H7 (cell line): Measurements from ENCODE around the gene PPM1E. TPM values are rescaled to one million over a fixed set of nuclear protein-coding genes. Genes with fewer than 3 reads are reported as not detected.
"Not testable (repeated sequence)": the region's sequence is repeated elsewhere in the genome, so short reads cannot be mapped to it uniquely, and the experiment has no call there.

Experiments
- DNase-seq: peaks from one replicate; pipeline ENCODE4 v3.0.0; 2012
- H3K27me3 ChIP-seq: 2 replicates; pipeline ENCODE4 v1.6.0; 2011; ENCODE audit warnings: mild to moderate bottlenecking, low read length; ENCODE audit not compliant: control insufficient read depth, insufficient read depth
- H3K36me3 ChIP-seq: replicated peaks from 2 replicates; pipeline ENCODE4 v1.5.1; 2011; ENCODE audit warnings: low read length; ENCODE audit not compliant: control insufficient read depth, insufficient read depth
- H3K4me3 ChIP-seq: 2 replicates; pipeline ENCODE4 v1.5.1; 2011; ENCODE audit warnings: low read depth, mild to moderate bottlenecking, control low read depth, low read length, moderate library complexity; ENCODE audit not compliant: insufficient read depth
- total RNA-seq: library from RNA; depleted of rRNA; stranded (reverse); fragments of >200 nt; shearing (Covaris generic); gene quantifications from 2 replicates; pipeline ENCODE4 v1.2.3, GENCODE V29; 2014

PPM1E gene
- total RNA-seq, 1 experiment from 2014 or later, result 3.5 TPM

- no peak overlapping the region for H3K4me3 ChIP-seq
- H3K27me3 ChIP-seq, result no peaks in the 10 kb centered on the region
- no peaks in the 10 kb centered on the region for H3K36me3 ChIP-seq
- DNase-seq, result no peak
These were observed 85.4 kb downstream of the PPM1E start for GRCh38 chr17:58840820-58841612.

- not testable (repeated sequence) for H3K4me3 ChIP-seq, DNase-seq, H3K27me3 ChIP-seq, H3K36me3 ChIP-seq
These were observed 90.8 kb downstream of the PPM1E start for GRCh38 chr17:58846413-58846812.

DNA sequence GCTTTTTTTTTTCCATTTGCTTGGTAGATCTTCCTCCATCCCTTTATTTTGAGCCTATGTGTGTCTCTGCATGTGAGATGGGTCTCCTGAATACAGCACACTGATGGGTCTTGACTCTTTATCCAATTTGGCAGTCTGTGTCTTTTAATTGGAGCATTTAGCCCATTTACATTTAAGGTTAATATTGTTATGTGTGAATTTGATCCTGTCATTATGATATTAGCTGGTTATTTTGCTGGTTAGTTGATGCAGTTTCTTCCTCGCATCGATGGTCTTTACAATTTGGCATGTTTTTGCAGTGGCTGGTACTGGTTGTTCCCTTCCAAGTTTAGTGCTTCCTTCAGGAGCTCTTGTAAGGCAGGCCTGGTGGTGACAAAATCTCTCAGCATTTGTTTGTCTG is 94.5 kb downstream of the PPM1E start:
- H3K4me3 ChIP-seq, DNase-seq, H3K36me3 ChIP-seq, H3K27me3 ChIP-seq: not testable (repeated sequence)

GRCh38 chr17:58865301-58865700 is 109.6 kb downstream of the PPM1E start:
- Histone ChIP-seq H3K4me3 (no peak overlapping the region), H3K36me3 (no peaks in the 10 kb centered on the region), H3K27me3 (no peaks in the 10 kb centered on the region)
- DNase-seq, result no peak

DNA sequence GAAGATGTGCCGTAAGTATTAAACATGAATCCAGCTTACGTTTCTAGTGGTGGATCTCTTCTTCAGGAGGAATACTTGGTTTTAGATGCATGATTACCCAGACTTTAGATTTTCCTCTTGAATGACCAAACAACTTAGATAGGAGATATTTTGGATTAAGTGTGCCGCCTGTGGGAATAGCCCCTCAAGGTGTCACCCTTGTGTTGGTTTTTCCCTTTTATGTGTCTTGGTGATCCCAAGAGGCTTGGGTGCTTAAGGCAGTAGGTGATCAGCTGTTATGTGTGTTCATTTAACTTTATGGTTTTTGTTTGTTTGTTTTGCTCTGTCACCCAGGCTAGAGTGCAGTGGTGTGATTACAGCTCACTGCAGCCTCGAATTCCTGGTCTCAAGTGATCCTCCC is 115.1 kb downstream of the PPM1E start:
- no peak for DNase-seq
- Histone ChIP-seq H3K4me3 (no peak overlapping the region), H3K27me3 (no peaks in the 10 kb centered on the region), H3K36me3 (no peaks in the 10 kb centered on the region)

GRCh38 chr17:58873926-58874325 is 118.3 kb downstream of the PPM1E start:
- Histone ChIP-seq H3K27me3 (no peaks in the 10 kb centered on the region), H3K36me3 (no peaks in the 10 kb centered on the region), H3K4me3 (no peak overlapping the region)
- DNase-seq, result no peak

- no peak overlapping the region for H3K4me3 ChIP-seq
- DNase-seq, result no peak
- no peaks in the 10 kb centered on the region for H3K27me3 ChIP-seq
- no peaks in the 10 kb centered on the region for H3K36me3 ChIP-seq
These were observed 119.6 kb downstream of the PPM1E start for GRCh38 chr17:58875261-58875660.

GRCh38 chr17:58884161-58884560 is 128.5 kb downstream of the PPM1E start:
- Histone ChIP-seq H3K4me3 (no peak overlapping the region), H3K27me3 (no peaks in the 10 kb centered on the region), H3K36me3 (no peaks in the 10 kb centered on the region)
- DNase-seq, result no peak

DNA sequence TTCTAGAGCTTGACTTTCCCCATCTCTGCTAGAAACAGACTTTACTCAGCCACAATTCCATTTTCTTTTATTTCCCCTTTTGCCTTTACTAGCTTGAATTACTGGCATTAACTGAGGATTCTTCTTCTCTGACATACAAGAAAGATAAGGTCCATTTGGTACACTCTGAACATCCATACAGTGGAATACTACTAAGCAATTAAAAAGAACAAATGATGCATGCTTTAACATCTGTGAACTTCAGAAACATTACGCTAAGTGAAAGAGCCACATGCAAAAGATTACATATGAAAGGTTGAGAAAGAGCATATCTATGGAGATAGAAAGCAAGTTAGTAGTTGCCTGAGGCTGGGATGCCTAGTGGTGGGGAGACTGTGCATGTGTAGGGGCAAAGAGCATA is 130.9 kb downstream of the PPM1E start:
- no peak overlapping the region for H3K4me3 ChIP-seq
- no peaks in the 10 kb centered on the region for H3K27me3 ChIP-seq
- DNase-seq, result no peak
- no peaks in the 10 kb centered on the region for H3K36me3 ChIP-seq

DNA sequence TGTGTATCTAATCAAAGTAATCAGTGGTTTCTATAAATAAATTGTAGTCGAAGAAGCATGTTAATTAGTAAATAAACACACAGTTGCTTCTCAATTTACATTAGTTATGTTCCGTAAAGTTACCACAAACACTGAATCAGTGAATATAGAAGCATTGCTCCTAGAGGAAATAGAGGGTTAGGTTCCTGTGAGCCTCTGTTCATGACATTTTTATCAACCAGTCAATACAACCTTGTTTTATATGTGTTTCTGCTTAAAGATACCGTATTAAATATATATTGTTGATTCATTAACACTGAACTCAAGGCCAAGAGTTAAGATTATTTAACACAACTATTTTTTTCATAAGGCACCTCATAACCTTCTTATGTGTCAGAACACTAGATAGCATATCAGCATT is 134.3 kb downstream of the PPM1E start:
- no peak for DNase-seq

GRCh38 chr17:58899191-58899590 is 143.5 kb downstream of the PPM1E start:
- DNase-seq, result no peak
- H3K4me3 ChIP-seq, result no peak overlapping the region
- H3K36me3 ChIP-seq, result no peaks in the 10 kb centered on the region

More for the DNA sequence above, 134.3 kb downstream of the PPM1E start:
- Histone ChIP-seq H3K4me3 (no peak overlapping the region), H3K36me3 (no peaks in the 10 kb centered on the region), H3K27me3 (no peaks in the 10 kb centered on the region)

GRCh38 chr17:58902322-58902721 is 146.7 kb downstream of the PPM1E start:
- Histone ChIP-seq H3K4me3 (no peak overlapping the region), H3K27me3 (no peaks in the 10 kb centered on the region), H3K36me3 (no peaks in the 10 kb centered on the region)
- no peak for DNase-seq

More at GRCh38 chr17:58899191-58899590, 143.5 kb downstream of the PPM1E start:
- H3K27me3 ChIP-seq, result no peaks in the 10 kb centered on the region

DNA sequence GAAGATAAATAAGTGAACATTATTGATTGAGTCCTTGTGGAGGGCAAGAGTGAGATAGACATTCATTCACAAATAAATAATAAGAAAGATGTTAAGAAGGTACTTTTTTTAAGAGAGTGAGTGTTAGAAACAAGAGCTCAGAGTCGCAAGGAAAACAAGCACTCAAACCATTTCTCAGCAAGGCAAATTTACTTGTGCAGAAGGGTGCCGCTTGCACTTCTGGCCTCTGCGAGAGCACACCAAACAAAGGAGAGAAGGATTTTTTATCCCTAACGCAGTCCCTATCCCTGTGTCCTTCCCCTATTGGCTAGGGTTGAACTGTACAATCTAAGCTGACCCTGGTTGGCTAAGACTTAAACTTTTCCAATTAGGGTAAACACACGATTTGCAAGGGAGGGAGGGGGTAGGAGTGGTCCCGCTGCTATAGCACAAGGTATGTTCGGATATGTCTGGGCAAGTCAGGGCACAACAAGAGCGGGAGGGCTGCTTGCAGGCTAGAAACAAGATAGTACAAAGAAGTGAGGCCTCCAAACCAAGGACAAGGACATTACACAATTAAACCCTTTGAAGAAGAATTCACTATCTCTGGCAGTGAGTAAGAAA is 156.2 kb downstream of the PPM1E start:
- no peaks in the 10 kb centered on the region for H3K36me3 ChIP-seq
- DNase-seq, result no peak
- no peak overlapping the region for H3K4me3 ChIP-seq
- H3K27me3 ChIP-seq, result no peaks in the 10 kb centered on the region

GRCh38 chr17:58913552-58913951 is 157.9 kb downstream of the PPM1E start:
- no peak for DNase-seq
- H3K27me3 ChIP-seq, result no peaks in the 10 kb centered on the region
- no peaks in the 10 kb centered on the region for H3K36me3 ChIP-seq

DNA sequence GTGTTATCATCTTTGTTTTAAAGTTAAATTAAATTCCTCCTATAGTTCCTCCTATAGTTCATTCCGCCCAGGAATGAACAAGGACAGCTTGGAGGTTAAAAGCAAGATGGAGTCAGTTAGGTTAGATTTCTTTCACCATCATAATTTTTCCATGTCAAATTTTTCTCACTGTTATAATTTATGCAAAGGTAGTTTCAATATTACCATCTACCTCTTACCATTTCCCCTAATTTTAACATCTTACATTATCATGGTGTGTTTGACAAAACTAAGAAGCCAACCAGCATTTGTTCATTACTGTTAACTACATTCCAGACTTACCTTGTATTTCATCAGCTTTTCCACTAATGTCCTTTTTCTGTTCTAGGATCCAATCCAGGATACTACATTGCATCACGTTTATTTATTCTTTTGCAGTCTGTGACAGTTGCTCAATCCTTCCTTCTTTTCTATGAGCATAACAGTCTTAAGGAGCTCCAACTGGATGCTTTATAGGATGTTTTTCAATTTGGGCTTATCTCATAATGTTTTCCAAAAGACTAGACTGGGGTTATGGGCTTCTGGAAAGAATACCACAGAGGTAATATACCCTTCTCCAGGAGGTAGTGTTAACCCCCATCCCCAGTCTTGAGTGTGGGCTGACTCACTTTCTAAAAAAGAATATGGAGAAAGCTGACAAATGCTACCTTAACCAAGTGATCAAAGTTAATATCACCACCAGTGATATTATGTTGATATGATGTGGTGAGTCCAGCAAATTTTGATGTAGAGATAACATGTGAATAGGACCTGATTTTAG is 158.5 kb downstream of the PPM1E start:
- H3K4me3 ChIP-seq, result no peak overlapping the region
- no peaks in the 10 kb centered on the region for H3K27me3 ChIP-seq
- no peak for DNase-seq
- H3K36me3 ChIP-seq, result no peaks in the 10 kb centered on the region

More at GRCh38 chr17:58913552-58913951, 157.9 kb downstream of the PPM1E start:
- no peak overlapping the region for H3K4me3 ChIP-seq
